Activated T-cell treated with anti-CD3 and anti-CD28 coated beads, Interleukin-2, amount 50 U/mL, for 72 hours (primary cell): ENCODE data around the gene SLC25A1. TPM values are rescaled to one million over a fixed set of nuclear protein-coding genes. Genes with fewer than 3 reads are reported as not detected.
"Not testable (repeated sequence)": the region's sequence is repeated elsewhere in the genome, so short reads cannot be mapped to it uniquely, and the experiment has no call there.

Source experiments
- ATAC-seq, 2 donors: fragments of 150-1000 bp; cut with Tn5 transposase; replicated peaks in 1 of 2; 2 replicates each; pipeline ENCODE4 v1.10.0; 2021; ENCODE audit warnings: moderate library complexity in 2 of 2, mild to moderate bottlenecking in 1 of 2
- DNase-seq, 2 donors: peaks; one replicate each; pipeline ENCODE4 v3.0.0; 2021 to 2022; ENCODE audit warnings: mixed read lengths in 1 of 2
- H3K27ac Mint-ChIP-seq: one replicate; pipeline ENCODE4 v1.8.0; 2022; ENCODE audit warnings: mild to moderate bottlenecking, moderate library complexity, mixed read lengths
- H3K27me3 Mint-ChIP-seq: one replicate; pipeline ENCODE4 v1.8.0; 2022; ENCODE audit warnings: low read depth, mixed read lengths
- H3K36me3 Mint-ChIP-seq, 2 donors: one replicate each; pipeline ENCODE4 v1.8.0; 2022; ENCODE audit warnings: mixed read lengths in 2 of 2, mild to moderate bottlenecking in 1 of 2; ENCODE audit not compliant: insufficient read depth in 2 of 2
- H3K4me1 Mint-ChIP-seq: one replicate; pipeline ENCODE4 v1.8.0; 2022; ENCODE audit warnings: low read depth, mixed read lengths
- H3K4me3 Mint-ChIP-seq, 2 donors: one replicate each; pipeline ENCODE4 v1.8.0; 2022; ENCODE audit warnings: mild to moderate bottlenecking in 2 of 2, mixed read lengths in 2 of 2, moderate library complexity in 2 of 2
- H3K9me3 Mint-ChIP-seq, 2 donors: one replicate each; pipeline ENCODE4 v1.8.0; 2022; ENCODE audit warnings: mixed read lengths in 2 of 2
- total RNA-seq, 2 donors: library from RNA; stranded (reverse); gene quantifications; one replicate each; pipeline ENCODE4 v1.2.3, GENCODE V29; 2022

Gene SLC25A1
- total RNA-seq, 2 donors from 2014 or later = 34.3 TPM

DNA sequence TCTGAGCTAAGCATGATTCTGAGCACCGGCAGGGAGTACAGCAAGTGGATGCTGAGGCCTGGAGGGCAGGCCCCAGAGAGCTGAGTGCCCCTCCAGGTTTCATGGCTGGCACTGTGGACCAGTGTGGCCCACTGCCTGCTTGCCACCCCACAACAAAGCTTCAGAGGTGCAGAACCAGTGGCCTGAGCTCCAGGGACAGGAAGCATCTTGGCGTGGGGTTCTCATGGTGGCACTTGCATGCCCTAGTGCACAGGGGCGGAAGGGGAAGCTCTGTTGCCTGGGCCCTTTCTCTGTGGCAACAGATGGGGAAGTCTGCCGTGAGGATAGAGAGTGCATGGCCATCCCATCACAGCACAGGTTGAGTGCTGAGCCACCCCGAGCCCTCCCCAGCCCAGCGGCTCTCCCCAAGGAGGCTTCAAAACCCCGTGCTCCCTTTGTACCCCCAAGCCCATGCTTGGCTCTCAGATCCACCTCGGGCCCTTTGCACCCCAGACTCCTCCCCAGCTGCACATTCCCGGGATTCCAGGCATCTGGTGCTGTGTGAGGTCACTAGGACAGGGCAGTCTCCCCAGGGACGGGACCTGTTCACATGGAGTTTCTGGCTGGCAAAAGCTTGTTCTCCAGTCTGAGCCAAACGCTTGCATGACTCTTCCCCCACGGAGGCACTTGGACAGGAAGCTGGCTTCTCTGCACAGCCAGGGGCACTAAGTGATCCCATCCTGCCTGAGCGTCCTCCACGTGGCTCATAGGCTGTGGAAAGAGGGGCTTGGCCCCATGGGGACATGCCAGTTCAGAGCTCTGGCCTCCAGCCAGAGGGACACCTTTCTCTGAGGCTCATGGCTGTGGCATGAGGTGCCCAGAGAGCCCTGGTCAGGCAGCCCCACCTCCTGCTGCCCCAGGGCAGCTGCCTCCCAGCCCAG lies 4.2 kb downstream of the SLC25A1 start:
- ATAC-seq = no peak
- DNase-seq = no peak
- Mint-ChIP-seq H3K4me1 (peaks cover 45% of the 10 kb centered on the region), H3K36me3 (peaks cover 0 to 2% of the 10 kb centered on the region in 2 donors), H3K4me3 (no peak overlapping the region), H3K27ac (no peak overlapping the region), H3K9me3 (no peaks in the 10 kb centered on the region), H3K27me3 (peaks cover 7% of the 10 kb centered on the region)

DNA sequence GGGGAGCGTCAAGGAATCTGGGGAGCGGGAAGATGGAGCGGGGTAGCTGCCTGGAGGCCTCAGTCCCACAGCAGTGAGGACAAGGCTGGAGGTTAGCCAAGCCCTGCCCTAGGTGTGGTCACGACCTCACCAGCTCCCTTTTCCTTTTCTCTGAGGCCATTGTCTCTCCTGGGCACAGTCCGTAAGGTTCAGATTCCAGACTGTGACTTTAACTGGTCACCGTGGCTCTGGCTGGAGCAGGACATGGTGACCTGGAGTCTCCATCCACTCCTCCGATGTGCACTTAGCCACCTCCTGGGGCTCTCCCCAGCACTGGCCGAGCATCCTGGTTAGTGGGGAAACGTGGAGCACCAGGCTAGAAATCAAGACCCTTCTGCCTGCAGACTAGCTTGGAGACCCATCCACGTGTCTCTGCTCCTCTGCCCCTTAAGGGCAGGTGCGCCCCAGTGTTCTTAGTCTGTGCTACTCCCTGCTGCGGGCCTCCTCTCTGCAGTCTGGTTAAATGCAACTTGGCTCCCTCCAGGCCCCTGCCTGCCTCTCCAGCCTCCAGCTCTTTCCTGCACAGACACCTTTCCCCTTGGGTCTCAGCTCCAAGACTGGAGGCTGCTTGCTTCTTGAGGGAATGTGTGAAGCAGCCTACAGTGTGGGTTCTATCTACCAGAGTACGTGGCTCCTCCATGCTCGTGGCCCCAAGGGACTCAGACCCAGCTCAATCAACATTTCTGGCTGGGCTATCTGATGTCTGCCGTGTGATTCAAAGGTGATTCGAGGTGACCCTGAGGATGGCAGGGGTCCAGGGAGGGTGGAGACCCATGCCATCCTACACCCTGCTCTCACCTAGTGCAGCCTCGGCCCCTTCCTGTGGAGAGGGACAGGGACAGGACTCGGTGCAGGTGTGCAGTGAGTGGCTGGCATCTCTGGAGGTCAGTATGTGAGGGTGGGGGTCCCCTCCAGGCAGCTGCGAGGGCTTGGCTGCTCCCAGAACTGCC lies 5.2 kb downstream of the SLC25A1 start:
- ATAC-seq (no peak), DNase-seq (no peak)
- H3K27ac Mint-ChIP-seq = peak overlapping the region; percentile 78
- H3K27me3 Mint-ChIP-seq = peaks cover 17% of the 10 kb centered on the region
- H3K4me1 Mint-ChIP-seq = peaks cover 42% of the 10 kb centered on the region
- peaks cover 0 to 2% of the 10 kb centered on the region in 2 donors for H3K36me3 Mint-ChIP-seq
- peak overlapping the region; percentile 90 to 99 for H3K4me3 Mint-ChIP-seq
- no peaks in the 10 kb centered on the region for H3K9me3 Mint-ChIP-seq

DNA sequence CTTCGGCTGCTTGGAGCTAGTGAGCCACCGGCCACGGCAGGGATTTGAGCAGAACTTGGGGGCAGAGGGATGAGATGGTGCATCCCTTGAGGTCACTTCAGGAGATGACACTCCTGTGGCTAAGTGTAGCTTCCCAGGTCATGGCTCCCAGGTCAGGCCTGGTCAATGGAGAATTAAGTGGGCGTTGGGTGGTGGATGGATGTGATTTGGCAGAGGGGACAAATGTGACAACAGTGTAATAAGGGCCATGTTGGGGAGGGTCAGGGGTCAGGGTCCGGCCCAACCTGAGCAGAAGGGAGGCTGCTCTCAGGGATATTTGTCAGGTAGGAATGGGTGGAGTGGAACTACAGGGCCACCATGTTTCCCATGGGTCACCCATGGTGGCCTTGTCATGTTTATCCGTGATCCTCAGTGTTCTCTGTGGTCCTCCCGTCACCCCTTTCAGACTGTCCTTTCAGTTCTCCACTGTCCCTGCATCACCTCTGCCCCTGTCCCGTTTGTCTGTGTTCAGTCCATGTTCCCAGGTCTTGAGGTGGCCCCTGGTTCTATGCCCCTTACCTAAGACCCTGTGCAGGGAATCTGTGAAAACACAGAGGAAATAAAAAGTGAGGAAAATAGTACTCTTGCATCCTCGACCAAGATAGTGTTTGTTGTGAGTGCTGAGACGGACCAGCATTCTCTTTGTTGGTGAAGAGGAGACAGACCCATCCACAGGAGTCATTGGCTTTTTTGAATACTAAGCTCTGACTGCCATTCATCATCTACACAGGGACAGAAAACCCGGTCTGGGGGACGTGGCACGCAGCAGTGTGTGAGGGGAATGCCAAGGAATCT lies 6.1 kb downstream of the SLC25A1 start:
- Mint-ChIP-seq H3K27me3 (peaks cover 25% of the 10 kb centered on the region), H3K4me1 (peaks cover 42% of the 10 kb centered on the region)

DNA sequence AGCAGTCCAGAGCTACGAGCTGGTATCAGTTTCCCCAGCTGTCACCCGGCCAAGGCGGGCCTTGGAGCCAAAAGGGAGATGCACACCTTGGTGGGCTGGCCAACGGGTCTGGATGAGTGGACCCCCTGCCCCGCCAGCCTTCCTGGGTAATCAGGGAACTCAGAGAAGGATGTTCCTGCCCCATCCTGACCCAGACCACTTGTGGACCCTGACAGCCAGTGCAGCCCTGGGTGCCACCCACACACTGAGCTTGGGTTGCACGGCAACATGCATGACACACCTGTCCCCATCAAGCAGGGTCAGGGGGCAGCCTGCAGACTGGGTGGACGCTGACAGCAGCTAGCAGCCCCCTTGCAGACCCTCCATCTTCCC lies 8.6 kb downstream of the SLC25A1 start:
- DNase-seq (no peak), ATAC-seq (no peak)
- peaks cover 0 to 2% of the 10 kb centered on the region in 2 donors for H3K36me3 Mint-ChIP-seq
- peaks cover 35% of the 10 kb centered on the region for H3K27me3 Mint-ChIP-seq
- H3K27ac Mint-ChIP-seq = no peak overlapping the region
- peak overlapping the region; percentile 90 to 99 for H3K4me3 Mint-ChIP-seq
- peaks cover 38% of the 10 kb centered on the region for H3K4me1 Mint-ChIP-seq
- no peaks in the 10 kb centered on the region for H3K9me3 Mint-ChIP-seq

More for the DNA sequence above, 6.1 kb downstream of the SLC25A1 start:
- Mint-ChIP-seq H3K4me3 (peak overlapping the region; percentile 90 to 99), H3K36me3 (peaks cover 0 to 2% of the 10 kb centered on the region in 2 donors), H3K27ac (peak overlapping the region; percentile 83), H3K9me3 (no peaks in the 10 kb centered on the region)
- DNase-seq (no peak), ATAC-seq (no peak)

DNA sequence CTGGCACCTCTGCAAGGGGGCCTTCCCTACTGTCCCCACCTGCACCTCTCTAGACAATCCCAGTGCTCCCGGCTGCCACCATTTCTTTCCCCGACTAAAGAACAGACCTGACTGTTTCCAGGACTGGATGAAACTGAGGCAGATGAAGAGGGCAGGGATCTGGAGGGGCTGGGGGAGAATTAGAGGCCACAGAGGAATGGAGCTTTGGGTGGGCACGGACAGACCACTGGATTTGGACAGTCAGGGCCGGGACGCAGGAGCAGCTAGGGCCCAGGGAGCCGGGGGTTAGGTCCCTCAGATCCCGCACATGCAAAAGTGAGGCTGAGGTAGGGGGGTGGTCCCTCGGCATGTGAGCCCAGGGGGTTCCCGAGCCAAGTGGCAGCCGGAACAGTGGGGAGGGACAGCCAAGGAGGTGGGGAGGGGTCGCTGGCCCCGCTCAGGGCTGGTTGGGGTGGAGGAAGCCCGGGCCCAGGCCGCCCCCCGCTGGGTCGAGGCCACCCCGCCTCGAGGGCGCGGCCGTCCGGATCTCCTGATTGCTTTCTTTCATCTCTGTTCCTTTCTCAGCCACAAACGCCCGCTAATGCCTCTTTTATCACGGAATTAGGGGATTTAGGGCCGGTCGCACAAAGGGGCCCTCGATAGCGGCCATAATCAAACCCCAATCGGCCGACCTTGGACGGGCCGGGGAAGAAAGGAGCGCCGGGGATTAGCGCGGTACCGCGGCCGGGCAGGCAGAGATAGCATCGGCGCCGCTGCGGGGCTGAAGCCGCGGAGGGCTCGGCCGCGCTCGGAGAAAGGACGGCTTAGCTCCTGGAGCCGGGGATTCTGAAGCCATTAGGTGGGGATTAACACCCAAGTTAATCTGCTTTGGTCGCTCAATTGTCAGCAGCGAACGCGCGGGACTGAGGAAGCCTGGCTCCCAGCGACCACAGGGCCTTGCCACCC lies 9.3 kb downstream of the SLC25A1 start:
- H3K36me3 Mint-ChIP-seq = peaks cover 0 to 2% of the 10 kb centered on the region in 2 donors
- ATAC-seq (no peak), DNase-seq (no peak)
- H3K4me1 Mint-ChIP-seq = peaks cover 35% of the 10 kb centered on the region
- peak overlapping the region; percentile 81 to 99 for H3K4me3 Mint-ChIP-seq
- H3K27me3 Mint-ChIP-seq = peaks cover 35% of the 10 kb centered on the region
- H3K9me3 Mint-ChIP-seq = no peaks in the 10 kb centered on the region
- H3K27ac Mint-ChIP-seq = no peak overlapping the region

DNA sequence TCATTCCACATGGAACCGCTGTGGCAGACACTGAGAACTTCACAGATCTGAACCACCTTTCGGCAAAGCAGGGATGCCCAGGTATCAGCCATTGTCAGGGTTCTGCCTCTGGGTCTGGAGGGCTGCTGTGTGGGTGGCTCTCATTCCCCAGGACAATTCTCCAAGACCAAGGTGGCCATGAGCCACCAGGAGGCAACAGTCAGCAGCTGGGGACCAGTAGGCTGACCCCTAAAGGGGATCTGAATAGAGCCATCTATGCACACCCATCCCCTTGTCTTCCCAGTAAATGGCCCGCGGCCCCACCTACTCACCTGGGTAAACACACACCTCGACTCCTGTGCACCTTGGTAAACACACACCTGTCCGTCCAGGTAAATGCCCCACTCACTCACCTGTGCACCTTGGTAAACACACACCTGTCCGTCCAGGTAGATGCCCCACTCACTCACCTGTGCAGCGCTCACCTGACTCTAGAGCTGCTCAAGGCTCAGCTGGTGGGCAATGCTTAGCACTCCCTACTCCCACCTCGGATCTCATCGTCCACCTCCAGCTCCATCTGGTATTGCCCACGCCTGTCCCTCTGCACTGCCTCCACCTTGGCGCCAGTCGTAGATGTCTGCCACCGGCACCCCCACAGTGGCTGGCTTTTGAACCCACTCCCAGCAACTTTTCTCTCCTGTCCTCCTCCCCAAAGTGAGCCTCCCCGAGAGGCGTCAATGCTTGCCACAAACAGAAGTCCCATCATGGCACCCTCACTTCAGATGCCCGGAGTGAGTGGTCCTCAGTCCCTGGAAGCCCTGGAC lies 10.2 kb downstream of the SLC25A1 start:
- ATAC-seq = no peak
- Mint-ChIP-seq H3K36me3 (peaks cover 0 to 2% of the 10 kb centered on the region in 2 donors), H3K9me3 (no peaks in the 10 kb centered on the region), H3K27me3 (peaks cover 35% of the 10 kb centered on the region), H3K4me1 (peaks cover 25% of the 10 kb centered on the region), H3K27ac (no peak overlapping the region), H3K4me3 (peak overlapping the region in 1 of 2 donors; percentile 9)
- no peak for DNase-seq

DNA sequence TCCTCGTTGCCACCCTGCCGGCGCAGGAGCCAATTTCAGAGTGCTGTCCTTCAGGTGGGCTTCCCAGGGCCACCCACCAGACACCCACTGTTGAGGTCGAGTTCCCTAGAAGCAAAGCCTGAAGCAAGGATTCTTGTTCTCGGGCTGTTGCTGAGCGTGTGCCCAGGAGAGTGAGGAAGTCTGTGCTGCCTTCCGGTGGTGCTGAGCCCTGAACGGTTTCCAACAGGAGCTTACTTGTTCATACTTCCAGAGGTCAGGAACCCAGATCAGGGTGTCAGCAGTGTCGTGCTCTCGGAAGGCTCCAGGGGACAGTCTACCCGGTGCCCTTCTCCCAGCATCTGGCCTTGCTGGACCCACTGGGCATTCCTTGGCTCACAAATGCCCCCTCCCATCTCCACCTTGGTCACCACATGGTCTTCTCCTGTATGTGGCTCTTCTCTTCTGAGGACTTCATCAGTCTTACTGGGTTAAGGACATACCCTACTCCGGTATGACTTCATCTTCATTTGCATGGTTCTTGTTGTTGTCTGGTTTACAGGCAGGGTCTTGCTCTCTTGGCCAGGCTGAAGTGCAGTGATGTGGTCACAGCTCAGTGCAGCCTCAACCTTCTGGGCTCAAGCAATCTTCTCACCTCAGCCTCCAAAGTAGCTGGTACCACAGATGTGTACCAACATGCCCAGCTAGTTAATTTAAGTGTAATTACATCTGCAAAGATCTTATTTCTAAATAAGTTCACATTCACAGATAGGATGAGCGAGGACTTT lies 11.2 kb downstream of the SLC25A1 start:
- Mint-ChIP-seq H3K9me3 (no peaks in the 10 kb centered on the region), H3K27me3 (peaks cover 35% of the 10 kb centered on the region), H3K27ac (no peak overlapping the region), H3K4me3 (no peak overlapping the region), H3K36me3 (peaks cover 0 to 2% of the 10 kb centered on the region in 2 donors), H3K4me1 (peaks cover 15% of the 10 kb centered on the region)
- ATAC-seq (no peak), DNase-seq (no peak)

DNA sequence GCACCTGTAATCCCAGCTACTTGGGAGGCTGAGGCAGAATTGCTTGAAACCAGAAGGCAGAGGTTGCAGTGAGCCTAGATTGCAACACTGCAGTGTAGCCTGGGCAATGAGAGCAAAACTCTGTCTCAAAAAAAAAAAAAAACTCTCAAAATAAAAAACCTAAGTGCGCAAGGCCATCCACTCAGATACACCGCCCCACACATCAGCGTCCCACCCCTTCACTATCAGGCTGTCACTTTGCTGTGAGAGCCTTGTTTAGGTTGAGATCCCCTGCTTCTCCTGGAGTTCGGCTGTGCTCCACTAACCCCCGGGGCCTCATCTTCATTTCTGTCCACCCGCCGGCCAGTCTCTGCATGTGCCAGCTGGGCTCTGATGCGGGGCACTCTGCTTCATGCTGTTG lies 12.1 kb downstream of the SLC25A1 start:
- no peak overlapping the region for H3K4me3 Mint-ChIP-seq
- ATAC-seq (no peak), DNase-seq (no peak)
- H3K9me3 Mint-ChIP-seq = no peaks in the 10 kb centered on the region
- H3K27me3 Mint-ChIP-seq = peaks cover 35% of the 10 kb centered on the region
- peaks cover 11% of the 10 kb centered on the region for H3K4me1 Mint-ChIP-seq
- H3K27ac Mint-ChIP-seq = no peak overlapping the region
- H3K36me3 Mint-ChIP-seq = peaks cover 0 to 2% of the 10 kb centered on the region in 2 donors

DNA sequence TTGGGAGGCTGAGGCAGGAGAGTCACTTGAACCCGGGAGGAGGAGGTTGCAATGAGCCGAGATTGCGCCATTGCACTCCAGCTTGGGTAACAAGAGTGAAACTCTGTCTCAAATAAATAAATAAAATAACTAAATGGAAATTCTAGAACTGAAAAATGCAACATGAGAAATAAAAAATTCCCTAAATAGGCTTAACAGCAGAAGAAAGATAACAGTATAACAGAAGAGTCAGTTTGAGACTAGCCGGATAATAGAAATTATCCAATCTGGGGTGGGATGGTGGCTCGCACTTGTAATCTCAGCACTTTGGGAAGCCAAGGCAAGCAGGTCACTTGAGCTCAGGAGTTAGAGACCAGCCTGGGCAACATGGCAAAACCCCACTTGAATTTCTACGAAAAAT lies 14.1 kb downstream of the SLC25A1 start:
- no peaks in the 10 kb centered on the region for H3K4me1 Mint-ChIP-seq
- H3K36me3 Mint-ChIP-seq = no peaks in the 10 kb centered on the region
- H3K4me3 Mint-ChIP-seq = no peak overlapping the region
- no peaks in the 10 kb centered on the region for H3K9me3 Mint-ChIP-seq
- DNase-seq (no peak), ATAC-seq (no peak)
- H3K27ac Mint-ChIP-seq = no peak overlapping the region
- peaks cover 28% of the 10 kb centered on the region for H3K27me3 Mint-ChIP-seq

DNA sequence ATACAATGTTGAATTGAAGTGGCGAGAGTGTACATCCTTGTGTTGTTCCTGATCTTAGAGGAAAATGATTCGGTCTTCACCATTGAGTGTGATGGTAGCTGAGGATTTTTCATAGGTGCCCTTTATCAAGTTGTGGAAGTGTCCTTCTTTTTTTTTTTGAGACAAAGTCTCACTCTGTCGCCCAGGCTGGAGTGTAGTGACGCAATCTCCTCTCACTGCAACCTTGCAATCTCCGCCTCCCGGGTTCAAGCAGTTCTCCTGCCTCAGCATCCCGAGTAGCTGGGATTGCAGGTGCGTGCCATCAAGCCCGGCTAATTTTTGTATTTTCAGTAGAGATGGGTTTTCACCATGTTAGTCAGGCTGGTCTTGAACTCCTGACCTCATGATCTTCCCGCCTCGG lies 19.9 kb downstream of the SLC25A1 start:
- not testable (repeated sequence) for DNase-seq, H3K27me3 Mint-ChIP-seq, H3K27ac Mint-ChIP-seq, ATAC-seq, H3K4me1 Mint-ChIP-seq, H3K9me3 Mint-ChIP-seq, H3K36me3 Mint-ChIP-seq, H3K4me3 Mint-ChIP-seq
